Activated CD4-positive, alpha-beta T cell treated with anti-CD3 and anti-CD28 coated beads, Interleukin-10, Interleukin-2, amounts not matched to agents 100 ng/mL and 50 ng/mL, durations not matched to agents 16 hours and 8 hours (primary cell): ENCODE measurements around the gene MBD5.
A peak's percentile ranks its signal among the peaks of the same experiment; 100 is the strongest.
"Not testable (repeated sequence)": the region's sequence is repeated elsewhere in the genome, so short reads cannot be mapped to it uniquely, and the experiment has no call there.

ENCODE experiments used
- DNase-seq: peaks from one replicate; pipeline ENCODE4 v3.0.0-alpha.2; 2020

MBD5 gene

GRCh38 chr2:148527488-148528340, 506.8 kb downstream of the MBD5 start:
- DNase-seq, result peak; percentile 17

- DNase-seq, result peak; percentile 50
Observed at GRCh38 chr2:148528356-148529064, 507.6 kb downstream of the MBD5 start.

- DNase-seq, result no peak
Observed at GRCh38 chr2:148529745-148530144, 508.9 kb downstream of the MBD5 start.

- DNase-seq, result no peak
Observed at GRCh38 chr2:148530350-148530749, 509.5 kb downstream of the MBD5 start.

GRCh38 chr2:148531235-148531634, 510.3 kb downstream of the MBD5 start:
- DNase-seq, result no peak

- DNase-seq, result no peak
Observed at GRCh38 chr2:148531669-148532428, 511.0 kb downstream of the MBD5 start.

GRCh38 chr2:148533004-148533403, 512.1 kb downstream of the MBD5 start:
- DNase-seq, result no peak

- no peak for DNase-seq
Observed at GRCh38 chr2:148533685-148534084, 512.8 kb downstream of the MBD5 start.

GRCh38 chr2:148534416-148535204, 513.7 kb downstream of the MBD5 start:
- no peak for DNase-seq

- DNase-seq, result no peak
Observed at GRCh38 chr2:148538375-148538774, 517.5 kb downstream of the MBD5 start.

GRCh38 chr2:148540022-148540421, 519.1 kb downstream of the MBD5 start:
- DNase-seq, result peak; percentile 35

- no peak for DNase-seq
Observed at GRCh38 chr2:148541792-148542191, 520.9 kb downstream of the MBD5 start.

- DNase-seq, result no peak
Observed at GRCh38 chr2:148542614-148543013, 521.7 kb downstream of the MBD5 start.

- DNase-seq, result not testable (repeated sequence)
Observed at GRCh38 chr2:148543088-148543540, 522.2 kb downstream of the MBD5 start.

GRCh38 chr2:148545390-148546256, 524.7 kb downstream of the MBD5 start:
- DNase-seq, result peak; percentile 57

GRCh38 chr2:148546270-148546669, 525.4 kb downstream of the MBD5 start:
- no peak for DNase-seq

GRCh38 chr2:148548716-148549400, 528.0 kb downstream of the MBD5 start:
- DNase-seq, result no peak

- peak; percentile 42 for DNase-seq
Observed at GRCh38 chr2:148552675-148553331, 531.9 kb downstream of the MBD5 start.

- peak; percentile 10 for DNase-seq
Observed at GRCh38 chr2:148553332-148553887, 532.5 kb downstream of the MBD5 start.
